ENCODE measurements around the gene THSD7B. TPM values are rescaled to one million over a fixed set of nuclear protein-coding genes. Genes with fewer than 3 reads are reported as not detected.

THSD7B gene
- total and polyA plus RNA-seq, 2 of the 13 experiments (the other 11 are each of a cell fraction or from before 2014, with no cell fraction given), result 0.02 TPM; not detected in 1

GRCh38 chr2:137228566-137228965 lies 463.2 kb downstream of the THSD7B start (continued):
- no peak for TF ChIP-seq ZNF775 (CRISPR knock-in tag; IDR thresholded peaks at IDR 0.05; ENCODE audit: borderline replicate concordance)
- no peak for TF ChIP-seq ZNF121 (CRISPR knock-in tag; IDR thresholded peaks at IDR 0.05)
- TF ChIP-seq TRIM22 (IDR thresholded peaks at IDR 0.05), result no peak
- TF ChIP-seq, protein P1, sequence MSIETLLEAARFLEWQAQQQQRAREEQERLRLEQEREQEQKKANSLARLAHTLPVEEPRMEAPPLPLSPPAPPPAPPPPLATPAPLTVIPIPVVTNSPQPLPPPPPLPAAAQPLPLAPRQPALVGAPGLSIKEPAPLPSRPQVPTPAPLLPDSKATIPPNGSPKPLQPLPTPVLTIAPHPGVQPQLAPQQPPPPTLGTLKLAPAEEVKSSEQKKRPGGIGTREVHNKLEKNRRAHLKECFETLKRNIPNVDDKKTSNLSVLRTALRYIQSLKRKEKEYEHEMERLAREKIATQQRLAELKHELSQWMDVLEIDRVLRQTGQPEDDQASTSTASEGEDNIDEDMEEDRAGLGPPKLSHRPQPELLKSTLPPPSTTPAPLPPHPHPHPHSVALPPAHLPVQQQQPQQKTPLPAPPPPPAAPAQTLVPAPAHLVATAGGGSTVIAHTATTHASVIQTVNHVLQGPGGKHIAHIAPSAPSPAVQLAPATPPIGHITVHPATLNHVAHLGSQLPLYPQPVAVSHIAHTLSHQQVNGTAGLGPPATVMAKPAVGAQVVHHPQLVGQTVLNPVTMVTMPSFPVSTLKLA (IDR thresholded peaks at IDR 0.05), result no peak

GRCh38 chr2:137229834-137230233 lies 464.5 kb downstream of the THSD7B start:
- Histone ChIP-seq H3K4me3 (replicated peaks in 1 of 3; ENCODE audit: insufficient read depth in 1 of 3, low read depth in 2 of 3, low read length in 3 of 3) (no peak overlapping the region), H3K9ac (ENCODE audit: insufficient read depth, low read depth, low read length) (no peak overlapping the region), H4K20me1 (ENCODE audit: insufficient read depth, low read length) (no peaks in the 10 kb centered on the region), H3K79me2 (ENCODE audit: insufficient read depth, low read length) (no peaks in the 10 kb centered on the region), H3K27ac (ENCODE audit: extremely low read length, insufficient read depth, low read length) (no peak overlapping the region), H3K9me3 (ENCODE audit: low read length) (no peaks in the 10 kb centered on the region), H3K27me3 (ENCODE audit: control insufficient read depth in 1 of 2, insufficient read depth in 2 of 2, low read length in 2 of 2) (no peaks in the 10 kb centered on the region), H2AFZ (ENCODE audit: low read length) (no peak overlapping the region), H3K4me2 (ENCODE audit: low read depth, low read length) (no peak overlapping the region), H3K4me1 (ENCODE audit: insufficient read depth, low read length) (no peaks in the 10 kb centered on the region), H3K36me3 (replicated peaks in 1 of 2; ENCODE audit: control insufficient read depth in 1 of 2, insufficient read depth in 2 of 2, low read length in 2 of 2) (no peaks in the 10 kb centered on the region)
- ChIA-PET CTCF (ENCODE audit: low intra/inter-chr PET ratio, low total read pairs) (no interaction called here), POLR2A (no interaction called here)
- TF ChIP-seq ZGPAT (CRISPR knock-in tag; IDR thresholded peaks at IDR 0.05) (no peak), SSRP1 (CRISPR knock-in tag; IDR thresholded peaks at IDR 0.05) (no peak), CREB1 (IDR thresholded peaks at IDR 0.05) (peak; percentile 96), CREB1 (CRISPR knock-in tag; IDR thresholded peaks at IDR 0.05) (no peak), ATF7 (IDR thresholded peaks at IDR 0.05) (peak; percentile 99), ATF7 (CRISPR knock-in tag; IDR thresholded peaks at IDR 0.05) (no peak), DBP (CRISPR knock-in tag; IDR thresholded peaks at IDR 0.05; ENCODE audit: not compliant biosample characterization) (no peak)
- TF ChIP-seq, protein P2, sequence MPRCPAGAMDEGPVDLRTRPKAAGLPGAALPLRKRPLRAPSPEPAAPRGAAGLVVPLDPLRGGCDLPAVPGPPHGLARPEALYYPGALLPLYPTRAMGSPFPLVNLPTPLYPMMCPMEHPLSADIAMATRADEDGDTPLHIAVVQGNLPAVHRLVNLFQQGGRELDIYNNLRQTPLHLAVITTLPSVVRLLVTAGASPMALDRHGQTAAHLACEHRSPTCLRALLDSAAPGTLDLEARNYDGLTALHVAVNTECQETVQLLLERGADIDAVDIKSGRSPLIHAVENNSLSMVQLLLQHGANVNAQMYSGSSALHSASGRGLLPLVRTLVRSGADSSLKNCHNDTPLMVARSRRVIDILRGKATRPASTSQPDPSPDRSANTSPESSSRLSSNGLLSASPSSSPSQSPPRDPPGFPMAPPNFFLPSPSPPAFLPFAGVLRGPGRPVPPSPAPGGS (CRISPR knock-in tag; IDR thresholded peaks at IDR 0.05), result no peak
- TF ChIP-seq, protein P3, sequence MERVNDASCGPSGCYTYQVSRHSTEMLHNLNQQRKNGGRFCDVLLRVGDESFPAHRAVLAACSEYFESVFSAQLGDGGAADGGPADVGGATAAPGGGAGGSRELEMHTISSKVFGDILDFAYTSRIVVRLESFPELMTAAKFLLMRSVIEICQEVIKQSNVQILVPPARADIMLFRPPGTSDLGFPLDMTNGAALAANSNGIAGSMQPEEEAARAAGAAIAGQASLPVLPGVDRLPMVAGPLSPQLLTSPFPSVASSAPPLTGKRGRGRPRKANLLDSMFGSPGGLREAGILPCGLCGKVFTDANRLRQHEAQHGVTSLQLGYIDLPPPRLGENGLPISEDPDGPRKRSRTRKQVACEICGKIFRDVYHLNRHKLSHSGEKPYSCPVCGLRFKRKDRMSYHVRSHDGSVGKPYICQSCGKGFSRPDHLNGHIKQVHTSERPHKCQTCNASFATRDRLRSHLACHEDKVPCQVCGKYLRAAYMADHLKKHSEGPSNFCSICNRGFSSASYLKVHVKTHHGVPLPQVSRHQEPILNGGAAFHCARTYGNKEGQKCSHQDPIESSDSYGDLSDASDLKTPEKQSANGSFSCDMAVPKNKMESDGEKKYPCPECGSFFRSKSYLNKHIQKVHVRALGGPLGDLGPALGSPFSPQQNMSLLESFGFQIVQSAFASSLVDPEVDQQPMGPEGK (CRISPR knock-in tag; IDR thresholded peaks at IDR 0.05), result no peak
- in situ Hi-C loops (cut with HindIII; ENCODE audit: extremely low pct_ligation_motif_present, low pct_unique_long_range_greater_than_20kb) (no loop called here), intact Hi-C loops (cut with micrococcal nuclease; ENCODE audit: unreplicated experiment) (no loop called here)
- DNase-seq (ENCODE audit: low spot score) (no peak), ATAC-seq (no peak), FAIRE-seq (no peak)
- no TSS peak for BruUV-seq (replicated peaks)
- 58% methylated on average over 5 of the region's 5 CpGs for WGBS (ENCODE audit: low lambda C conversion rate)

All from HepG2 (cell line).